GM19463 (cell line): Measurements from ENCODE around the gene CTAGE4.
"Not testable (repeated sequence)": the region's sequence is repeated elsewhere in the genome, so short reads cannot be mapped to it uniquely, and the experiment has no call there.

Experiments used
- ATAC-seq: cut with Tn5 transposase; IDR thresholded peaks from one replicate; pipeline ENCODE4 v1.9.1; 2021; ENCODE audit warnings: mild to moderate bottlenecking, moderate library complexity; ENCODE audit not compliant: unreplicated experiment

Gene CTAGE4

GRCh38 chr7:144217200-144217599 is 33.9 kb downstream of the CTAGE4 start:
- not testable (repeated sequence) for ATAC-seq

- ATAC-seq = not testable (repeated sequence)
These were observed 35.3 kb downstream of the CTAGE4 start for GRCh38 chr7:144218581-144218980.

GRCh38 chr7:144219149-144219548 is 35.9 kb downstream of the CTAGE4 start:
- ATAC-seq = peak; percentile 46

- not testable (repeated sequence) for ATAC-seq
These were observed 37.3 kb downstream of the CTAGE4 start for GRCh38 chr7:144220531-144220930.

- not testable (repeated sequence) for ATAC-seq
These were observed 40.4 kb downstream of the CTAGE4 start for GRCh38 chr7:144223675-144224074.

- not testable (repeated sequence) for ATAC-seq
These were observed 43.6 kb downstream of the CTAGE4 start for GRCh38 chr7:144226866-144227265.

- ATAC-seq = not testable (repeated sequence)
These were observed 45.5 kb downstream of the CTAGE4 start for GRCh38 chr7:144228810-144229209.

- not testable (repeated sequence) for ATAC-seq
These were observed 47.8 kb downstream of the CTAGE4 start for GRCh38 chr7:144231027-144231426.

GRCh38 chr7:144233039-144233438 is 49.8 kb downstream of the CTAGE4 start:
- not testable (repeated sequence) for ATAC-seq
